Stimulated activated CD4-positive, alpha-beta T cell treated with anti-CD3 and anti-CD28 coated beads, Interleukin-4, amount 100 ng/mL, for 48 hours (primary cell): ENCODE results near the gene NOL7.
A peak's percentile ranks its signal among the peaks of the same experiment; 100 is the strongest.

Source experiments
- DNase-seq, 2 donors: peaks; one replicate each; pipeline ENCODE4 v3.0.0-alpha.2; 2020; ENCODE audit warnings: low read depth in 2 of 2

NOL7 gene

GRCh38 chr6:13614926-13615791 lies at the start of gene NOL7:
Gene NOL7, plus strand, starts transcription at chr6:13615335. Its CDS starts 24 bp downstream, at chr6:13615359.
- peak; percentile 98 for DNase-seq

GRCh38 chr6:13565921-13566320 lies 49.2 kb upstream of the NOL7 start:
- DNase-seq = no peak

- DNase-seq = no peak
Measured at GRCh38 chr6:13566500-13566899, 48.6 kb upstream of the NOL7 start.

- no peak for DNase-seq
Measured at GRCh38 chr6:13568970-13569369, 46.2 kb upstream of the NOL7 start.

GRCh38 chr6:13572240-13572639 lies 42.9 kb upstream of the NOL7 start:
- DNase-seq = no peak

- no peak for DNase-seq
Measured at GRCh38 chr6:13572951-13573654, 42.0 kb upstream of the NOL7 start.

GRCh38 chr6:13573669-13574110 lies 41.4 kb upstream of the NOL7 start:
- peak in 1 of 2 donors; percentile 10 for DNase-seq

GRCh38 chr6:13574149-13574570 lies 41.0 kb upstream of the NOL7 start:
- peak; percentile 86 to 89 for DNase-seq

- peak; percentile 70 to 74 for DNase-seq
Measured at GRCh38 chr6:13574571-13575376, 40.4 kb upstream of the NOL7 start, which contains the start of gene SIRT5. Gene SIRT5, plus strand, starts transcription at chr6:13574601. Its CDS starts 9,510 bp downstream, at chr6:13584111.

- DNase-seq = no peak
Measured at GRCh38 chr6:13575377-13575775, 39.8 kb upstream of the NOL7 start.

GRCh38 chr6:13576017-13576416 lies 39.1 kb upstream of the NOL7 start:
- no peak for DNase-seq

- no peak for DNase-seq
Measured at GRCh38 chr6:13577926-13578325, 37.2 kb upstream of the NOL7 start.

GRCh38 chr6:13579911-13580310 lies 35.2 kb upstream of the NOL7 start:
- DNase-seq = no peak

- DNase-seq = no peak
Measured at GRCh38 chr6:13581700-13582229, 33.4 kb upstream of the NOL7 start.

- no peak for DNase-seq
Measured at GRCh38 chr6:13586603-13587542, 28.3 kb upstream of the NOL7 start.

- DNase-seq = no peak
Measured at GRCh38 chr6:13589801-13590200, 25.3 kb upstream of the NOL7 start.

- no peak for DNase-seq
Measured at GRCh38 chr6:13590574-13591153, 24.5 kb upstream of the NOL7 start.

- no peak for DNase-seq
Measured at GRCh38 chr6:13591205-13591921, 23.8 kb upstream of the NOL7 start.

- no peak for DNase-seq
Measured at GRCh38 chr6:13593103-13593502, 22.0 kb upstream of the NOL7 start.
